ENCODE data around the gene CAPN12.

DNA sequence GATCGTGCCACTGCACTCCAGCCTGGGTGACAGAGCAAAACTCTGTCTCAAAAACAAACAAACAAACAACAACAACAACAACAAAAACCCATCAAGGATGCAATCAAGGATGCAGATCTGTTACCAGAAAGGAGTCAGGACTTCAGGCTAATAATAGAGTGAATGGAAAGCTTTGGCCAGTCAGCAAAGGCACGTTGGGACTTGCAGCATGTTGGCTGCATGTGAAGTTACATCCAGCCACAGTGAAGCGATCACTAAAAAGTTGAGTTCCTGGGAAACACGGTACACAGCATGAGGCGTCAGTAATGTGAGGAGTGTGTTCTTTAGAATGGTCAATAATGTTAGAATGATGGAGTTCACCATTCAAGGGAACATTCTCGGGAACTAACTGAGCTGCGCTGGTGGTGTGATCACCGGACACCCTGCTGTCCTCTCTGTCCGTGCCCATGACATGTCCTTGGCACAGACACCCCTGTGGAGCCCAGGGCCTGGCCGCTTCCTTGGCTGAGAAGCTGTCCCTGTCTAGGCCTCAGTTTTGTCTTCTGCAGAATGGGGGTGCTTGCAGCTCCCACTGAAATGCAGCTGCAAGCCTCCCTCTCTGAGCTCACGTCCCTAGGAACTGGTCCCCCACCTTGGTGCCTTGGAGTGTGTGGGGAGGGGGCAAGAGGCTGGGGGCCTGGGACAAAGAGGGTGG is 42.4 kb upstream of the CAPN12 start:
- TF ChIP-seq POU2F2 (IDR thresholded peaks at IDR 0.05; ENCODE audit: low read depth, low read length) (no peak), POLR2A (IDR thresholded peaks at IDR 0.05; ENCODE audit: low read depth, low read length) (no peak)
